K562 (cell line): ENCODE measurements around the gene SYNGR1. TPM values are rescaled to one million over a fixed set of nuclear protein-coding genes. Genes with fewer than 3 reads are reported as not detected.

Source experiments
- ATAC-seq: fragments of 200-7000 bp; cut with Tn5 transposase; 3 replicates; pipeline ENCODE4 v1.9.1; 2020; ENCODE audit warnings: moderate library complexity
- BruUV-seq: library from RNA; stranded (reverse); fragments of 400-500 nt; replicated peaks from 2 replicates; lab custom pipeline; 2021; lab: Mats Ljungman, UMichigan
- CTCF ChIA-PET: fragments of 300-600 bp; formaldehyde crosslinking; extraction: SDS; loops from one replicate; lab custom pipeline; 2021; ENCODE audit warnings: low intra/inter-chr PET ratio; lab: Yijun Ruan, JAX
- POLR2A ChIA-PET: fragments of 300-600, 350-650 bp; sonication (Branson Sonifier 250); formaldehyde crosslinking; extraction: SDS; loops from one replicate; lab custom pipeline; 2021; ENCODE audit warnings: antibody characterized with exemption, inconsistent platforms; lab: Yijun Ruan, JAX
- DNase-seq, 4 experiments: peaks; one replicate each; pipeline versions ENCODE4 v3.0.0 to v3.0.0-alpha.2; 2011 to 2018; ENCODE audit warnings: low spot score in 3 of 4, mixed read lengths in 3 of 4; ENCODE audit errors: extremely low read depth in 1 of 4
- FAIRE-seq: peaks from 2 replicates; lab custom pipeline; 2011; peaks lifted over from hg19 to GRCh38; lab: Jason Lieb, UNC
- H2AFZ ChIP-seq: 2 replicates; pipeline ENCODE4 v1.6.0; 2011; ENCODE audit warnings: low read depth, low read length, control low read depth, inconsistent platforms
- H3K27ac ChIP-seq: fragments of 200-600 bp; 3 replicates; pipeline ENCODE4 v1.8.0; 2011; ENCODE audit warnings: low read depth, mild to moderate bottlenecking, control low read depth, inconsistent platforms, low read length, moderate library complexity, mixed read lengths; ENCODE audit errors: extremely low read depth
- H3K27me3 ChIP-seq, 2 experiments: fragments of 300-600 bp in 1 of 2; 2 replicates in 1 of 2; 3 replicates in 1 of 2; pipeline versions ENCODE4 v1.6.0 to v1.8.0; 2011; ENCODE audit warnings: inconsistent platforms in 2 of 2, low read length in 2 of 2, mild to moderate bottlenecking in 1 of 2, mixed read lengths in 1 of 2, moderate library complexity in 1 of 2; ENCODE audit not compliant: control insufficient read depth in 2 of 2, insufficient read depth in 2 of 2
- H3K36me3 ChIP-seq: fragments of 300-600 bp; 3 replicates; pipeline ENCODE4 v1.8.0; 2011; ENCODE audit warnings: mild to moderate bottlenecking, low read length, inconsistent platforms; ENCODE audit not compliant: control insufficient read depth, insufficient read depth
- H3K4me1 ChIP-seq, 2 experiments: fragments of 200-600 bp in 1 of 2; replicated peaks in 1 of 2; 2 replicates in 1 of 2; 3 replicates in 1 of 2; pipeline versions ENCODE4 v1.5.1 to v1.8.0; 2011; ENCODE audit warnings: inconsistent platforms in 2 of 2, low read length in 2 of 2, mild to moderate bottlenecking in 1 of 2, mixed read lengths in 1 of 2, moderate library complexity in 1 of 2; ENCODE audit not compliant: control insufficient read depth in 2 of 2, insufficient read depth in 2 of 2
- H3K4me2 ChIP-seq: 2 replicates; pipeline ENCODE4 v1.6.1; 2011; ENCODE audit warnings: low read length, control low read depth, inconsistent platforms, mixed read lengths; ENCODE audit not compliant: insufficient read depth
- H3K4me3 ChIP-seq: fragments of 200-600 bp; sonication (generic), shearing (Covaris generic); 2 replicates; pipeline ENCODE4 v1.5.1; 2016; ENCODE audit warnings: control low read depth, inconsistent platforms
- H3K79me2 ChIP-seq: fragments of 200-600 bp; 3 replicates; pipeline ENCODE4 v1.8.0; 2011; ENCODE audit warnings: low read length, inconsistent platforms; ENCODE audit not compliant: control insufficient read depth, insufficient read depth
- H3K9ac ChIP-seq, 2 experiments: 2 replicates each; pipeline versions ENCODE4 v1.6.0 to v1.6.1; 2011; ENCODE audit warnings: low read depth in 2 of 2, low read length in 2 of 2, control low read depth in 1 of 2, inconsistent platforms in 1 of 2, mild to moderate bottlenecking in 1 of 2, mixed read lengths in 1 of 2; ENCODE audit not compliant: insufficient read depth in 1 of 2
- H3K9me1 ChIP-seq: one replicate; pipeline ENCODE4 v1.6.0; 2011; ENCODE audit warnings: inconsistent platforms, mild to moderate bottlenecking, low read length, moderate library complexity; ENCODE audit not compliant: control insufficient read depth, insufficient read depth
- H3K9me3 ChIP-seq: replicated peaks from 2 replicates; pipeline ENCODE4 v1.5.1; 2011; ENCODE audit warnings: low read depth, low read length, inconsistent platforms; ENCODE audit not compliant: control insufficient read depth, insufficient read depth
- H4K20me1 ChIP-seq: replicated peaks from 2 replicates; pipeline ENCODE4 v1.6.1; 2011; ENCODE audit warnings: low read length, inconsistent platforms, mixed read lengths; ENCODE audit not compliant: control insufficient read depth, insufficient read depth
- CHAMP1 ChIP-seq: fragments of 450-650 bp; IDR thresholded peaks from 2 replicates; pipeline ENCODE4 v1.6.1; 2016; ENCODE audit warnings: mild to moderate bottlenecking
- whole genome bisulfite sequencing: fragments of 100-300 bp; shearing (Covaris generic); methylation state at CpG from one replicate; pipeline ENCODE4 v1.1.6; 2016; ENCODE audit warnings: low coverage, mixed read lengths; ENCODE audit not compliant: insufficient coverage; ENCODE audit errors: missing lambda C conversion rate; 5-methylcytosine and 5-hydroxymethylcytosine counted together
- in situ Hi-C: fragments of 300-500 bp; cut with MboI; formaldehyde crosslinking; loops from 4 replicates; pipeline ENCODE4 v1.15.0; 2018; ENCODE audit warnings: inconsistent platforms, mixed read lengths
- intact Hi-C: fragments of 100-400 bp; cut with micrococcal nuclease; formaldehyde crosslinking; loops from 2 replicates; pipeline ENCODE4 v1.14.2; 2022
- polyA plus RNA-seq, 8 experiments: library from polyadenylated mRNA; depleted of rRNA in 4 of 8; stranded (reverse) in 5 of 8; unstranded in 3 of 8; fragments of >200 nt; fragmentation: Nextera tagmentation in 2 of 8; fragmentation: Illumina TruSeq in 1 of 8; extraction: Ambion mirVana in 2 of 8; extraction: Trizol in 1 of 8; gene quantifications; 2 replicates each; pipeline versions ENCODE4 v1.2.1 to v1.2.3, GENCODE V29; 2011 to 2014; ENCODE audit warnings: inconsistent platforms in 1 of 8, missing spikeins in 1 of 8
- total RNA-seq, 7 experiments: library from RNA; depleted of rRNA in 6 of 7; stranded (reverse); fragments of >200 nt in 6 of 7; fragmentation: Illumina TruSeq in 2 of 7; extraction: Trizol in 2 of 7; gene quantifications; 2 replicates each; pipeline versions ENCODE4 v1.2.1 to v1.2.3, GENCODE V29; 2011 to 2021; ENCODE audit warnings: low replicate concordance in 1 of 7
- TF ChIP-seq, protein P1 (sequence below): fragments of 250-450 bp; sonication (Bioruptor Pico); IDR thresholded peaks from 2 replicates; pipeline ENCODE4 v1.4.0; 2020; ENCODE audit warnings: mild to moderate bottlenecking
- TF ChIP-seq, protein P2 (sequence below): fragments of 250-450 bp; sonication (Bioruptor Pico); IDR thresholded peaks from 2 replicates; pipeline ENCODE4 v1.9.0; 2021; ENCODE audit warnings: mild to moderate bottlenecking, inconsistent platforms

The SYNGR1 gene
- total and polyA plus RNA-seq, 9 of the 15 experiments (the other 6 are each of a cell fraction or from before 2014, with no cell fraction given): 1.8 to 15.9 (median 5.5) TPM

DNA sequence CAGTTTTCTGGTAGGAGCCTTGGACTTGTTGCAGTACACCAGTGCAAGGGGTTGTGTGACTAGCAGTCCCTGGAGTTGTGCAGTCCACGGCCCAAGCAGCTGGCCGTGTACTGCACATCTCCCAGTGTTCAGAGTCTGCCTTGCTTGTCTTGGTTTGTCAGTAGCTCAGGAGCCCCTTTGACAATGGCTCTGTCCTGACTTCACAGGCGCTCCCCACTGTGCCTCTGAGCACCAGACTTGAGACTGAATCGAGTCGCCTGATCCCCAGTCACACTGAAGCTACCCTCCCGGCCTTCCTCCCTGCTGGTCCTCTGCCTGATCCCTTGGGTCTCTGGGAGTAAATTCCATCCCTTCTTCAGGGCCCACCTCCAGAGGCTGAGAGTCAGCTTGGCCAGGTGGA lies 19.4 kb downstream of the SYNGR1 start:
- no peak overlapping the region for H3K4me3 ChIP-seq
- TF ChIP-seq, protein P1, sequence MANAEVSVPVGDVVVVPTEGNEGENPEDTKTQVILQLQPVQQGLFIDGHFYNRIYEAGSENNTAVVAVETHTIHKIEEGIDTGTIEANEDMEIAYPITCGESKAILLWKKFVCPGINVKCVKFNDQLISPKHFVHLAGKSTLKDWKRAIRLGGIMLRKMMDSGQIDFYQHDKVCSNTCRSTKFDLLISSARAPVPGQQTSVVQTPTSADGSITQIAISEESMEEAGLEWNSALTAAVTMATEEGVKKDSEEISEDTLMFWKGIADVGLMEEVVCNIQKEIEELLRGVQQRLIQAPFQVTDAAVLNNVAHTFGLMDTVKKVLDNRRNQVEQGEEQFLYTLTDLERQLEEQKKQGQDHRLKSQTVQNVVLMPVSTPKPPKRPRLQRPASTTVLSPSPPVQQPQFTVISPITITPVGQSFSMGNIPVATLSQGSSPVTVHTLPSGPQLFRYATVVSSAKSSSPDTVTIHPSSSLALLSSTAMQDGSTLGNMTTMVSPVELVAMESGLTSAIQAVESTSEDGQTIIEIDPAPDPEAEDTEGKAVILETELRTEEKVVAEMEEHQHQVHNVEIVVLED (CRISPR knock-in tag): no peak
- TF ChIP-seq, protein P2, sequence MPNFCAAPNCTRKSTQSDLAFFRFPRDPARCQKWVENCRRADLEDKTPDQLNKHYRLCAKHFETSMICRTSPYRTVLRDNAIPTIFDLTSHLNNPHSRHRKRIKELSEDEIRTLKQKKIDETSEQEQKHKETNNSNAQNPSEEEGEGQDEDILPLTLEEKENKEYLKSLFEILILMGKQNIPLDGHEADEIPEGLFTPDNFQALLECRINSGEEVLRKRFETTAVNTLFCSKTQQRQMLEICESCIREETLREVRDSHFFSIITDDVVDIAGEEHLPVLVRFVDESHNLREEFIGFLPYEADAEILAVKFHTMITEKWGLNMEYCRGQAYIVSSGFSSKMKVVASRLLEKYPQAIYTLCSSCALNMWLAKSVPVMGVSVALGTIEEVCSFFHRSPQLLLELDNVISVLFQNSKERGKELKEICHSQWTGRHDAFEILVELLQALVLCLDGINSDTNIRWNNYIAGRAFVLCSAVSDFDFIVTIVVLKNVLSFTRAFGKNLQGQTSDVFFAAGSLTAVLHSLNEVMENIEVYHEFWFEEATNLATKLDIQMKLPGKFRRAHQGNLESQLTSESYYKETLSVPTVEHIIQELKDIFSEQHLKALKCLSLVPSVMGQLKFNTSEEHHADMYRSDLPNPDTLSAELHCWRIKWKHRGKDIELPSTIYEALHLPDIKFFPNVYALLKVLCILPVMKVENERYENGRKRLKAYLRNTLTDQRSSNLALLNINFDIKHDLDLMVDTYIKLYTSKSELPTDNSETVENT (CRISPR knock-in tag): no peak
- no peak for TF ChIP-seq CHAMP1
- TF ChIP-seq, all 486 proteins: peak for 0
- intact Hi-C loops (no loop called here), in situ Hi-C loops (no loop called here)
- Histone ChIP-seq H3K9me1 (no peaks in the 10 kb centered on the region), H3K9ac (no peak overlapping the region; a peak in 1 of 4 replicates), H2AFZ (no peak overlapping the region), H4K20me1 (no peaks in the 10 kb centered on the region), H3K4me1 (peaks cover 4 to 12% of the 10 kb centered on the region in 2 experiments; a peak in 4 of 5 replicates), H3K27me3 (no peaks in the 10 kb centered on the region), H3K27ac (no peak overlapping the region), H3K4me2 (no peak overlapping the region), H3K36me3 (no peaks in the 10 kb centered on the region), H3K9me3 (no peaks in the 10 kb centered on the region; the same call in 1 of the 2 replicates), H3K79me2 (no peaks in the 10 kb centered on the region)
- ATAC-seq: no peak
- CTCF ChIA-PET: no interaction called here
- no peak for DNase-seq
- WGBS: 63% methylated on average over 4 of the region's 6 CpGs
- FAIRE-seq: no peak
- POLR2A ChIA-PET: interaction anchor here (0.6 to 1.2 kb wide), 3 partner anchors 10 to 154 kb away, joined by 3 to 4 read pairs (median 3); no protein-coding TSS in a partner anchor
- BruUV-seq: no TSS peak
